ENCODE results near the gene CCNB1. TPM values are rescaled to one million over a fixed set of nuclear protein-coding genes. Genes with fewer than 3 reads are reported as not detected.
A peak's percentile ranks its signal among the peaks of the same experiment; 100 is the strongest.
"Not testable (repeated sequence)": the region's sequence is repeated elsewhere in the genome, so short reads cannot be mapped to it uniquely, and the experiment has no call there.

Gene CCNB1
- total RNA-seq (2014; rRNA removed; shearing (Covaris generic)): 474 and 526 TPM in 2 replicates

GRCh38 chr5:69166686-69167492 lies at the start of gene CCNB1:
Gene CCNB1, plus strand, starts transcription at chr5:69167150. Its CDS starts 113 bp downstream, at chr5:69167263.
- peak; percentile 94 for DNase-seq (ENCODE audit: low read depth)

GRCh38 chr5:69129413-69129812 lies 37.5 kb upstream of the CCNB1 start:
- DNase-seq (ENCODE audit: low read depth): peak; percentile 17

GRCh38 chr5:69130241-69130640 lies 36.7 kb upstream of the CCNB1 start:
- DNase-seq (ENCODE audit: low read depth): no peak

- no peak for DNase-seq (ENCODE audit: low read depth)
These were observed 35.6 kb upstream of the CCNB1 start for GRCh38 chr5:69131304-69131703.

DNA sequence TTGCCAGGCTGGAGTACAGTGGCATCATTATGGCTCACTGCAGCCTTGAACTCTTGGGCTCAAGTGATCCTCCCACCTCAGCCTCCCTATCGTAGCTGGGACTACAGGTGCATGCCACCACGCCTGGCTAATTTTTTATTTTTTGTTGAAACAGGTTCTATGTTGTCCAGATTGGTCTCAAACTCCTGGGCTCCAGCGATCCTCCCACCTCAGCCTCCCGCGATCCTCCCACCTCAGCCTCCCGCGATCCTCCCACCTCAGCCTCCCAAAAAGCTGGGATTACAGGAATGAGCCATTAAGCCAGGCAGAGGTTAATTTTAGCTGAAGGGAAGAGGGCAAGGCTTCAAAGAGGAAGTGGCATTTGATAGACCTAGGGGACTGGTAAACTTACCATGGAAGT lies 32.8 kb upstream of the CCNB1 start:
- no peak for DNase-seq (ENCODE audit: low read depth)

GRCh38 chr5:69136293-69136692 lies 30.7 kb upstream of the CCNB1 start:
- no peak for DNase-seq (ENCODE audit: low read depth)

DNA sequence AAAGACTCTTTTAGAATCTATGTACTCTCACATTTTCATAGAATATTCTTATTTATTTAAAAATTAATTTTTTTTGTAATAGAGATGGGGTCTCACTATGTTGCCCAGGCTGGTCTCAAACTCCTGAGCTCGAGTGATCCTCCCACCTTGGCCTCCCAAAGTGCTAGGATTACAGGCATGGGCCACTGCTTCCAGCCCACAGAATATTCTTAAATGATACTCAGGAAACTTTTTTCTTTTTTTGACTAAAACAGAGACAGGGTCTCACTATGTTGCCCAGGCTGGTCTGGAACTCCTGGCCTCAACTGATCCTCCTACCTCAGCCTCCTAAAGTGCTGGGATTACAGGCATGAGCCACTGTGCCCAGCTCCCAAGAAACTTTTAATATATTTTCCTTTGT lies 29.7 kb upstream of the CCNB1 start:
- not testable (repeated sequence) for DNase-seq (ENCODE audit: low read depth)

- DNase-seq (ENCODE audit: low read depth): no peak
These were observed 29.1 kb upstream of the CCNB1 start for GRCh38 chr5:69137807-69138206.

- DNase-seq (ENCODE audit: low read depth): no peak
These were observed 28.2 kb upstream of the CCNB1 start for GRCh38 chr5:69138766-69139165.

DNA sequence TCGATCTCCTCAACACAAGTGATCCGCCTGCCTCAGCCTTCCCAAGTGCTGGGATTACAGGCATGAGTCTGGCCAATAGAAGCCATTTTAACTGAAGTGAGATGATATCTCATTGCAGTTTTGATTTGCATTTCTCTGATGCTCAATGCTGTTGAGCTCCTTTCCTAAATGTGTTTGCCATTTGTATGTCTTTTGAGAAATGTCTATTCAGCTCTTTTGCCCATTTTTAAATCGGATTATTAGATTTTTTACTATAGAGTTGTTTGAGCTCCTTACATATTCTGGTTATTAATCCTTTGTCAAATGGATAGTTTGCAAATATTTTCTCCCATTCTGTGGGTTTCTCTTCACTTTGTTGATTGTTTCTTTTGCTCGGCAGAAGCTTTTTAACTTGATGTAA lies 26.7 kb upstream of the CCNB1 start:
- not testable (repeated sequence) for DNase-seq (ENCODE audit: low read depth)

- DNase-seq (ENCODE audit: low read depth): no peak
These were observed 26.1 kb upstream of the CCNB1 start for GRCh38 chr5:69140827-69141226.

GRCh38 chr5:69148576-69148975 lies 18.4 kb upstream of the CCNB1 start:
- DNase-seq (ENCODE audit: low read depth): not testable (repeated sequence)

- DNase-seq (ENCODE audit: low read depth): no peak
These were observed 17.8 kb upstream of the CCNB1 start for GRCh38 chr5:69148981-69149675.

GRCh38 chr5:69149676-69150010 lies 17.3 kb upstream of the CCNB1 start:
- DNase-seq (ENCODE audit: low read depth): no peak

- DNase-seq (ENCODE audit: low read depth): no peak
These were observed 14.2 kb upstream of the CCNB1 start for GRCh38 chr5:69152731-69153130.

- no peak for DNase-seq (ENCODE audit: low read depth)
These were observed 10.5 kb upstream of the CCNB1 start for GRCh38 chr5:69156456-69156855.

DNA sequence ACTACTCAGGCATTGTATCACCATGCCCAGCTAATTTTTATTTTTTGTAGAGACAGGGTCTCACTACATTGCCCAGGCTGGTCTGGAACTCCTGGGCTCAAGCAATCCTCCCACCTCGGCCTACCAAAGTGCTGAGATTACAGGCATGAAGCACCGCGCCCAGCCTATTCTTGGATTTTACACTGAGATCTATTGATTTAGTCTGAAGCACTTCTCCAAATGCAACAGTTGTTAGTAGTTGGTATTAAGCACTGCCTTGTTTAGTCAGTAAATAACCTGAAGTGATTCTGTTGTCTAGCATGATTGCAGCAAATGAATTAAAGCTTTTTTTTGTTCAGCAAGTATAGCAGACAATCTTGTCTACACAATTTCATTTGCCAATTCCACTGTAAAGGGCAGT lies 8.9 kb upstream of the CCNB1 start:
- DNase-seq (ENCODE audit: low read depth): no peak

DNA sequence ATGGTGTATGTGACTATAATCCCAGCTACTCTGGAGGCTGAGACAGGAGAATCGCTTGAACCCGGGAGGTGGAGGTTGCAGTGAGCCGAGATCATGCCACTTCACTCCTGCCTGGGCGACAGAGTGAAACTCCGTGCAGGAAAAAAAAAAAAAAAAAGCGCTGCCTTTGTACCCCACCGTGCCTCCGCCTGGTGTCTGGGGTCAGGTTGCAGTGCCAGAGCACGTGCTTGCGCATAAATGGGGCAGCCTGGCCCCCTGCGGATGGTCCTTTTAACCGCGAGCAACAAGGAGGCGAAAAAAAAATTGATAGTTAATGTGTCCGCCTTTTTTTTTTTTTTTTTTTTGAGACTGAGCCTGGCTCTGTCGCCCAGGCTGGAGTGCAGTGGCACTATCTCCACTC lies 6.3 kb upstream of the CCNB1 start:
- DNase-seq (ENCODE audit: low read depth): no peak

- no peak for DNase-seq (ENCODE audit: low read depth)
These were observed 524 bp downstream of the CCNB1 start for GRCh38 chr5:69167493-69167855.

- DNase-seq (ENCODE audit: low read depth): no peak
These were observed 979 bp downstream of the CCNB1 start for GRCh38 chr5:69167929-69168328.

DNA sequence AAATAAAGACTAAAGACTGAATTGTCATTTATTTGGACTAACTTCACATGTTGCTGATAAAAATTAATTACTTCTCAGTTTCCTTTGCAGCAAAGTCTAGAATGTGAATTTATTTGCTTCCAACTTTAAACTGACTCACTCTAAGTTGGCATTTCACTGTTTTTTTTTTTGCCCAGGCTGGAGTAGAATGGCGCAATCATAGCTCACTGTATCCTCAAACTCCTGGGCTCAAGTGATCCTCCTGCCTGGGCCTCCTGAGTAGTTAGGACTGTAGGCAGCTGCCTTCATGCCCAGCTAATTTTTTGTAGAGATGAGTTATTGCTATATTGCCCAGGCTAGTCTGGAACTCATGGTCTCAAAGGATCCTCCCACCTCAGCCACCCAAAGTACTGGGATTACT lies 3.5 kb downstream of the CCNB1 start:
- no peak for DNase-seq (ENCODE audit: low read depth)

GRCh38 chr5:69170969-69171368 lies 4.0 kb downstream of the CCNB1 start:
- DNase-seq (ENCODE audit: low read depth): no peak

- not testable (repeated sequence) for DNase-seq (ENCODE audit: low read depth)
These were observed 14.8 kb downstream of the CCNB1 start for GRCh38 chr5:69181659-69182293.
